ENCODE results near the gene UBE2E2. TPM values are rescaled to one million over a fixed set of nuclear protein-coding genes. Genes with fewer than 3 reads are reported as not detected.

UBE2E2 gene
- polyA plus RNA-seq, 1 donor from 2014 or later, result 19.8 TPM

DNA sequence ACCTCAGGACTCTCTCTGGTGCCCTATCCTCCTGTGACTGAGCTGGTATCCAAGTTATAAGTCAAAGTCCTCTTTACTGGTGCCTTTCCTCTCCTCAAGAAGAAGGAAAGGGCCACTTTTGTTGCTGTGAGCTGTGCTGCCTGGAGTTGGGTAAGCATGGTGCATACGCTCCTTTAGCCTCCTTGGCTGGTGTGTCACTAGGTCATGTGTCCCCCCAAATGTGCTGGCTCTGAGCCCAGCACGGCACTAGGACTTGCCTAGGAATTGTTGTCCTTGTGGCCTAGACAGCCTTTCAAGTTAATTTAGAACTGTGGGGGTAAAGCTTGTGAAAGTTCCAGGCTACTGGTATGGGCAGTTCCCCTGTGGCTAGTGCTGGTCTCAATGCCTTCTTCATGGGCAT lies 113.8 kb downstream of the UBE2E2 start:
- H3K36me3 ChIP-seq (ENCODE audit: insufficient read depth, low read length), result no peaks in the 10 kb centered on the region
- H3K27me3 ChIP-seq (ENCODE audit: insufficient read depth, low read depth, low read length), result no peaks in the 10 kb centered on the region
- no peaks in the 10 kb centered on the region for H3K9me3 ChIP-seq (ENCODE audit: low read length)
- H3K9me2 ChIP-seq (ENCODE audit: insufficient read depth, low read length), result no peaks in the 10 kb centered on the region
- H3K9ac ChIP-seq (ENCODE audit: low read length), result no peak overlapping the region
- H3K27ac ChIP-seq (ENCODE audit: low read length), result no peak overlapping the region
- no peaks in the 10 kb centered on the region for H4K20me1 ChIP-seq (ENCODE audit: insufficient read depth)
- H3K79me2 ChIP-seq (replicated peaks; ENCODE audit: insufficient read depth, low read length), result no peaks in the 10 kb centered on the region
- H3K4me3 ChIP-seq (ENCODE audit: low read length), result no peak overlapping the region
- no peaks in the 10 kb centered on the region for H3F3A ChIP-seq (ENCODE audit: insufficient read depth, low read length, poor library complexity, severe bottlenecking)
- no peak overlapping the region for H2AFZ ChIP-seq (ENCODE audit: low read depth, low read length)
- TF ChIP-seq EZH2 (IDR thresholded peaks at IDR 0.05; ENCODE audit: borderline replicate concordance, insufficient read depth, low read length, poor library complexity, severe bottlenecking) (no peak), RAD21 (conservative IDR thresholded peaks at IDR 0.05) (no peak), EP300 (conservative IDR thresholded peaks at IDR 0.05; ENCODE audit: poor library complexity, severe bottlenecking) (no peak), MXI1 (conservative IDR thresholded peaks at IDR 0.05; ENCODE audit: poor library complexity, severe bottlenecking) (no peak), SMC3 (conservative IDR thresholded peaks at IDR 0.05; ENCODE audit: poor library complexity) (no peak), POLR2AphosphoS5 (IDR thresholded peaks at IDR 0.05) (no peak), TAF1 (IDR thresholded peaks at IDR 0.05; ENCODE audit: low read depth) (no peak), REST (IDR thresholded peaks at IDR 0.05; ENCODE audit: borderline replicate concordance) (no peak)
- TF ChIP-seq, protein P1, sequence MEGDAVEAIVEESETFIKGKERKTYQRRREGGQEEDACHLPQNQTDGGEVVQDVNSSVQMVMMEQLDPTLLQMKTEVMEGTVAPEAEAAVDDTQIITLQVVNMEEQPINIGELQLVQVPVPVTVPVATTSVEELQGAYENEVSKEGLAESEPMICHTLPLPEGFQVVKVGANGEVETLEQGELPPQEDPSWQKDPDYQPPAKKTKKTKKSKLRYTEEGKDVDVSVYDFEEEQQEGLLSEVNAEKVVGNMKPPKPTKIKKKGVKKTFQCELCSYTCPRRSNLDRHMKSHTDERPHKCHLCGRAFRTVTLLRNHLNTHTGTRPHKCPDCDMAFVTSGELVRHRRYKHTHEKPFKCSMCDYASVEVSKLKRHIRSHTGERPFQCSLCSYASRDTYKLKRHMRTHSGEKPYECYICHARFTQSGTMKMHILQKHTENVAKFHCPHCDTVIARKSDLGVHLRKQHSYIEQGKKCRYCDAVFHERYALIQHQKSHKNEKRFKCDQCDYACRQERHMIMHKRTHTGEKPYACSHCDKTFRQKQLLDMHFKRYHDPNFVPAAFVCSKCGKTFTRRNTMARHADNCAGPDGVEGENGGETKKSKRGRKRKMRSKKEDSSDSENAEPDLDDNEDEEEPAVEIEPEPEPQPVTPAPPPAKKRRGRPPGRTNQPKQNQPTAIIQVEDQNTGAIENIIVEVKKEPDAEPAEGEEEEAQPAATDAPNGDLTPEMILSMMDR (IDR thresholded peaks at IDR 0.05; ENCODE audit: poor library complexity, severe bottlenecking), result no peak
- H3K4me2 ChIP-seq (ENCODE audit: low read length), result no peak overlapping the region

GRCh38 chr3:23319366-23320312 lies 116.5 kb downstream of the UBE2E2 start:
- H3K9me3 ChIP-seq (ENCODE audit: low read length), result no peaks in the 10 kb centered on the region
- no peaks in the 10 kb centered on the region for H3K36me3 ChIP-seq (ENCODE audit: insufficient read depth, low read length)
- H3K9ac ChIP-seq (ENCODE audit: low read length), result no peak overlapping the region
- TF ChIP-seq RAD21 (conservative IDR thresholded peaks at IDR 0.05) (no peak), POLR2AphosphoS5 (IDR thresholded peaks at IDR 0.05) (no peak), MXI1 (conservative IDR thresholded peaks at IDR 0.05; ENCODE audit: poor library complexity, severe bottlenecking) (no peak), EP300 (conservative IDR thresholded peaks at IDR 0.05; ENCODE audit: poor library complexity, severe bottlenecking) (no peak), EZH2 (IDR thresholded peaks at IDR 0.05; ENCODE audit: borderline replicate concordance, insufficient read depth, low read length, poor library complexity, severe bottlenecking) (no peak)
- H3K79me2 ChIP-seq (replicated peaks; ENCODE audit: insufficient read depth, low read length), result no peaks in the 10 kb centered on the region
- no peaks in the 10 kb centered on the region for H3F3A ChIP-seq (ENCODE audit: insufficient read depth, low read length, poor library complexity, severe bottlenecking)
- no peak overlapping the region for H2AFZ ChIP-seq (ENCODE audit: low read depth, low read length)
- H3K27me3 ChIP-seq (ENCODE audit: insufficient read depth, low read depth, low read length), result no peaks in the 10 kb centered on the region
- H3K9me2 ChIP-seq (ENCODE audit: insufficient read depth, low read length), result no peaks in the 10 kb centered on the region
- H3K4me3 ChIP-seq (ENCODE audit: low read length), result no peak overlapping the region
- no peak overlapping the region for H3K27ac ChIP-seq (ENCODE audit: low read length)
- H4K20me1 ChIP-seq (ENCODE audit: insufficient read depth), result no peaks in the 10 kb centered on the region
- H3K4me2 ChIP-seq (ENCODE audit: low read length), result no peak overlapping the region
